GM18873 (cell line): Measurements from ENCODE around the gene HAS3.

ENCODE experiments used
- ATAC-seq: cut with Tn5 transposase; IDR thresholded peaks from one replicate; pipeline ENCODE4 v1.9.1; 2021; ENCODE audit warnings: mild to moderate bottlenecking, moderate library complexity, moderate number of reproducible peaks; ENCODE audit not compliant: unreplicated experiment, low FRiP score

HAS3 gene

DNA sequence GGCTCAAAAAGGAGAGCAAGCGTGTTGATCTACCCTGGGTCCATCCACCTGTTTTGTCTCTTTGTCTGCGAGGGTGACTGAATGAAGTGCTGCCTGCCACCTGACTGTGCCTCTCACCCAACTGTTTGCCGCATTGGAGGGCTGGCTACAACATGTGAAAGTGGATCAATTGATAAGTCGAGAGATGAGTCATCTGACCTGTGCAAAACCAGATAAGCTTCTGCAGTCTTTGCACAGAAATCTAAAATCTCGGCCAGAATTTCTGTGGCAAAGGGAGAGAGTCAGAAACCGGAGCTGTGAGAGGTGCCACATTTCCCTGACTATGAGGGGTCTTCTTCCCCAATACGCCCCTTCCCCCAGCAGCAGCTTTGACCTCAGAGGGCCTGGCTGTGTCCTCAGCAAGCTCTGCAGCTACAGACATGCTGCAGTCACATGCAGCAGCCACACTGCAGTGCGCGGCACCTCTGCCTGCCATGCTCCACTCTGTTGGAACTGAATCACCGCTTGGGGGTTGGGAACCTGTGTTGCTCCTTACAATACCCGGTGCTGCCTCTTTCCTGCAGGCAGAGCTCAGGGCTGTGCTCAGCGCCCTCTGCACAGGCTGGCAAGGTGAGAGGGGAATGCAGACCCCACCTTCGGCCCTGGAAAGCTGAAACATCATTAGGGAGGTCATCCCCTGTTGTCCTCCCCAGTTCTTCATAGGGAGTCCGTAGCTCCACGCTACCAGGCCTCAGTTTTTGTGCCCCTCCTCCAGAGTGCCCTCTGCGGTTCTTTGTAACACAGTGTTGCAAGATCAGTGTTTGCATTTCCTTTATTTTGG lies 16.2 kb upstream of the HAS3 start:
- no peak for ATAC-seq

DNA sequence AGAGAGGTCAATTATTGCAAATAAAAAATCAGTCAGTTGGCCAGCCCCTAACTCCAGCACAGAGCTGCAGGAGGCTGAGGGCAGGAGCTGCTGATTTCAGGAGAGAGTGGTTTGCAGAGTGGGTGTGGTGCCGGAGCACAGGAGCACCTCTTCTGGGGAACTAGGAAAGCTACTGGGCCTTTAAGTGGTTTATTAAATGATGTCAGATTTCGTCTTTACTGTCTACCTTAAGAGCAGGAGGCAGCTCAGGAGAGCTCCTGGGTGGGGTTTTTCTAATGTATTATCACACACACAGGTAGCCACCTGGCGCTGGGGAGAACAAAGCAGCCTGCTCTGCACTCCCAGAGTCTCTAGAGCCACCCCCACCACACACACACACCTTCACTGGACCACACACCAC lies 11.5 kb upstream of the HAS3 start:
- ATAC-seq: no peak

DNA sequence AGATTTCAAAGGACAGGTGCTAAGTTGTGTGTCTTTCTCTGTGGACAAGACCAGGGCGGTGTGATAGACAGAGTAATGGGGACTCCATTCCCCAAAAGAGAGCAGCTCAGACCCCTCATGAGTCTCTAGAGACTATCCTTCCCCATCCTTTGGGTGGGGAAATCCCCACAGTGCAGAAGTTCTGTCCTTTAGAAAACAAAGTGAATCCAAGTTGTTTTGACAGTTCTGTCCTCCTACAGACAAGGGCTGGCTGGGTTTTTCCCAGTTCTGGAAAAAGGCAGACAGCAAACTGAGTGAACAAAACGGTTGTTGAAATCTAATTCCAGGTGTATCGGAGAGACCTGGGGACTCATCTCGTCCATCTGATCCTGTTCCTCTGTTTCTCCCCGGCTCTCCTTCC lies 11.0 kb upstream of the HAS3 start:
- no peak for ATAC-seq

DNA sequence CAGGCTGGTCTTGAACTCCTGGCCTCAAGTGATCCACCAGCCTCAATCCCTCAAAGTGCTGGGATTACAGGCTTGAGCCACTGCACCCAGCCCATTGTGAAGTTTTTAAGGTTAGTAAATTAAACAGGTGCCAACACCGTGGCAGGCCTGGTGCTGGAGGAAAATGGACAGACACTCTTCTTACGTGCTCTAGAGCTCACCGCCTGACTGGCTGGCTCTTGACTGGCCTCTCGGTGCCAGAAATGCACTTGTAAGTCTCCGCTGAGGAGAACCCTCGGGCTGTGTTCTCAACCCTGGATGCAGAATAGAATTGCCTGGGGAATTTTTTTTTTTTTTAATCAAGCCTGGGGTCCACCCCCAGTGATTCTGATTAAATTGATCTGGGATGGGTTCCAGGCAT lies 10.3 kb upstream of the HAS3 start:
- no peak for ATAC-seq

DNA sequence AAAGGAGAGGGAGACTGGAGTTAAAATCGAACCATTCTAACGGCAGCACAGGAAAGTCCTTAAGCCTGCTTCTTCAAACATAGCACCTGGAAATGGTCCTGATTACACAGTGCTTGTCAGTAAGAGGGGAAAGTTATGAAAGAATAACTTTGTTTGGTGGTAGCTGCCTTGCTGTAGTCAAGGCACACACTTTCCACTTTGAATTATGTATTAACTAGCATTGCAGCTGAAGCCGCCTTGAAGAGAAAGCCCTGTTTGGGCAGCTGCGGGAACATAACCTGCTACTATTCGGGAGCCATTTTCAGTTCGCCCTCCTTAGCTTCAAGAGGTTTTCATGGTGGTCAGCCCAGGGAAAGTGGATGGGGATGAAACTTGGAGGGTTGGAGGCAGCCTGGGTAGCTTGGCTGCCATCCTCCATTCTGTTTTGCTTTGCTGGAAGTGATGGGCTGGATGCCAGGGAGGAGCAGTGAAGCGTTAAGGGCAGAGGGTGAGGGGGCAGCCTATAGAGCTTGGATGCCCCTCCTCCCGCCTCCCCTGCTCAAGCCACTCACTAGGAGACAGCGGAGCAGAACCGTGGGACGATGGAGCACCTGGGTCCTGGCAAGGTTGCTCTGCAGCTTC lies 5.3 kb upstream of the HAS3 start:
- no peak for ATAC-seq

DNA sequence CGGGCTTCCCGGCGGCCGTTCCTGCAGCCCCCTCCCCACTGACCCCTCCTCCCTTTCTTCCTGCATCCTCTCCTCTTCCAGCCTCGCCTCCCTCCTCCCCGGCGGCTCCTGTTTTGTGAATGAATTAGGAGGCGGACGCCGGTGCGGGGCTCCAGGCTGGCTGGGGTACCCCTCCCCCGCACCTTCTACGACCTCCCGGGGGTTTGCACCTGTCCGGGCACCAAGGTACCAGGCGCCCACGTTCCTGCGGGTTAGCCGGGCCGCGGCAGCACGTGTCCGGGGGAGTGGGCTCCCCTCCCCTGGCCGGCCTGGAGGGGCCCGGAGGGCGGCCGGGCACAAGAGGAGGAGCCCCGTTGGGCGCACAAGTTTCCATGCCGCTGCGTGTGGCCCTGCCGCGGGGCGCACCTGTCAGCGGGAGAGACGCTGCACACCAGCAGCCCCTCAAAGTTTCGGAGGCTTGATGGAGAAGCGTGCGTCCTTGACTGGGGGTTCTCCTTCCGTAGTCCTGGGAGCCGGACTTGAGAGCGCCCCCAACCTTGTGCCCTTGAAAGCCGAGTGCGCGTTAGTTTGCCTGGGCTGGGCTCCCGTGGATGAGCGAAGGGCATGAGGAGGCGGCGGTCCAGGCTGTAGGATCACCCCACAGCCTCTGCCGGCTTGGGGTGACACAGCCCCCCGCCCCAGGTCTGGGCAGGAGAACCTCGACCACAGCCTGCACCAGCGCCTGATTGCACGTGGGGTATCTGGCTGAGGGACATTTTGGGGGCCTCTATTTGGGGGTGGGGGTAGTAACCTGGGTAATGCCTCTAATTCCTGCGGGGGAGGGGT lies 1.2 kb downstream of the HAS3 start:
- ATAC-seq: no peak

DNA sequence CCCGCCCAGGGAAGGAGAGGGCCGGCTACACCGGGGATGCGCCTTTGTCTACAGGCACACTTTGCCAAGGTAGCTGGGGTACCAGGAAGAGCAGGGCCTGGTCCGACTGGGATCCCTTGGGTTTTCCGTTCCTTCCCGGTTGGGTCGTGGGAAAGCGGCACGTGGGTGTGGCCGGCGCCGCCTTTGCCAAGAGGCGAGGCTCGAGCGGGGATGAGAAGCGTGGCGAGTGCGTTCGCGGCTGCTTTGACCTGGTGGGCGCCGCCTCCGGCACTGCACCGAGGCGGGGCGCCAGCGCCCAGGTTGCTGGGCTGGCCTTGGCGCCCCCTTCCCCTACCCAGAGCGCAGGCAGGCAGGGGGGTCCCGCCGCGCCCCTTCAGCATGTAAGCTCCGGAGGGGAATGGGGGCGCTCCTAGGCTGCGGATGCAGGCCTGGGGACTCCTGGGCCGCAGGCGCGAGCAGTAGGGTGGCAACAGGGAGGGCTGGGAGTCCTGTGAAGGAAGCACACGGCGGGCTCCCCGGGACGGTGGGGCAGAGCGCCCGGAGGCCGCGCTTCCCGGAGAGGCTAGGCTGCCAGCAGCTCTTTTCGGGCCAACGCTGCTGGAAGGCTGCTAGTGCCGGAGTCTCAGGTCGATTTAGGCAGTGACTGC lies 2.0 kb downstream of the HAS3 start:
- no peak for ATAC-seq

DNA sequence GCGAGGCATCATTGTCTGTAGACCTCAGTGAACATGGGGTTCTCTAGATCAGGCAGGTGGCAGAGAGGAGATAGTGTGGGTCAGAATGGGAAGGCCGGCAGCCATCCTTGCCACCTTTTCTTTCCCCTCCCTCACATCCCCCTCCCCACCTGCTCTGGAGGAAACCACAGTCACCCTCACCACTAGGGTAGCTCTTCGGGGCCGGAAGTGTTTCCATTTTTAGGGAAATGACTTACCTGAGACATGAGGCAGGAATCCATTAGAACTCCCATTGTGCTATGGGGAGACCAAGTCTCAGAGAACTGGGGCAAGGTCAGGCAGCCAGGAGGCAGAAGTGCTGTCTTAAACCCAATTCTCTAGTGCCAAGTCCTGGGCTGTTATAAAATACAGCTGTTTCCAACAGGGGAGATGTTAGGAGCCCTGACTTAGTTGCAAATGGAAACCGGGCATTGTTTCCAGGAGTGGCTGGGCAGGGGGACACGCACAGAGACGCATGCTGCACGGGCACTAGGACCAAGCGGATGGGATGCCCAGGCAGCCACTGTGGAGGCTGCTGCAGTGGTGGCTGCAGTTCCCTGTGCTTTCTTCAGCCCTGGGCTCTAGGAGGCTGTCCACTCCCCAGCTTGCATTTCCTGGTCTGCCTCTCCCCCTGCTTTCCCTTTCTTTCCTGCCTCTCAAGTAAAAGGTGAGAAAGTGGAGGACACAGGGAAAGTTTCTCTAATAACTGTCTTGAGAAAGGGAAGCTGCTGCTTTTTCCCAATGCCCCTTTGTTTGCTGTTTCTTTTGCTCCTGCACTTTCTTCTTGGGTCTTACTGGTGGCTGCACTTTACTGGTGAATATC lies 2.8 kb downstream of the HAS3 start:
- no peak for ATAC-seq

DNA sequence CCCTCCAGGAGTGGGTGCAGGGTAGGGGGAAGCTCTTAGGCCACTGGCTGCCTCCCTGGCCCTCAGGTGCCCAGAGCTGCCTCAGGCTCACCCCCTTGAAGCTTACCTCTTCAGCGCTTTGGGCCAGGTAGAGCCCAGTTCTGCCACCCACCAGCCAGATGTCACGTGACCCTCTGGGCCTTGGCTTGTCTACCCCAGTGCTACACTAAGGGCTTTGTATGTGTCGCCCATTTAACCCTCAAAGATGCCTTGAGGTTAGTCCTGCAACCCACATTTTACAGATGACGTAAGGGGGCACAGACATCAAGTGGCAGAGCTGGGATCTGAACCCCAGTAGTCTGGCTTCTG lies 3.4 kb downstream of the HAS3 start:
- no peak for ATAC-seq

DNA sequence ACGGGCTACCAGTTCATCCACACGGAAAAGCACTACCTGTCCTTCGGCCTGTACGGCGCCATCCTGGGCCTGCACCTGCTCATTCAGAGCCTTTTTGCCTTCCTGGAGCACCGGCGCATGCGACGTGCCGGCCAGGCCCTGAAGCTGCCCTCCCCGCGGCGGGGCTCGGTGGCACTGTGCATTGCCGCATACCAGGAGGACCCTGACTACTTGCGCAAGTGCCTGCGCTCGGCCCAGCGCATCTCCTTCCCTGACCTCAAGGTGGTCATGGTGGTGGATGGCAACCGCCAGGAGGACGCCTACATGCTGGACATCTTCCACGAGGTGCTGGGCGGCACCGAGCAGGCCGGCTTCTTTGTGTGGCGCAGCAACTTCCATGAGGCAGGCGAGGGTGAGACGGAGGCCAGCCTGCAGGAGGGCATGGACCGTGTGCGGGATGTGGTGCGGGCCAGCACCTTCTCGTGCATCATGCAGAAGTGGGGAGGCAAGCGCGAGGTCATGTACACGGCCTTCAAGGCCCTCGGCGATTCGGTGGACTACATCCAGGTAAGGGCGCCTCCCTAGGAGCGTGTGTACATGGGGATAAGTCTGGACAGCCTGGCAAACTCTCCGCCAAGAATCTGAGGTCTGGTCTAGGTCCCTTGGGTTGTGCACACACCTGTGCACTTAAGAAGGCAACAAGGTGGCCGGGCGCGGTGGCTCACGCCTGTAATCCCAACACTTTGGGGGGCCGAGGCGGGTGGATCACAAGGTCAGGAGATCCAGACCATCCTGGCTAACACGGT lies 4.2 kb downstream of the HAS3 start:
- no peak for ATAC-seq

DNA sequence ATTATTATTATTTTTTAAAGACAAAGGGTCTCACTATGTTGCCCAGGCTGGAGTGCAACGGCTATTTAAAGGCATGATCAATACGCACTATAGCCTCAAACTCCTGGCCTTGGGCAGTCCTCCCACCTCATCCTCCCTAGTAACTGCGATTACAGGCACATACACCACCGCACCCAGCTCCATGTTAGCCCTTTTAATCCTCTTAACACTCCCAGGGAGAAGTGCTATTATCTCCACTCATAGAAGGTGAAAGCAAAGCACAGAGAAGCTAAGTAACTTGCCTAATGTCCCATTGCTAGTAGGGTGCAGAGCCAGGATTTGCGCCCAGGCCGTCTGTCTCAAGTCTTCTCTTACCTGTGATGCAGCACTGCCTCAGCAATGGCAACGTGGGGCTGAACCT lies 5.0 kb downstream of the HAS3 start:
- no peak for ATAC-seq

DNA sequence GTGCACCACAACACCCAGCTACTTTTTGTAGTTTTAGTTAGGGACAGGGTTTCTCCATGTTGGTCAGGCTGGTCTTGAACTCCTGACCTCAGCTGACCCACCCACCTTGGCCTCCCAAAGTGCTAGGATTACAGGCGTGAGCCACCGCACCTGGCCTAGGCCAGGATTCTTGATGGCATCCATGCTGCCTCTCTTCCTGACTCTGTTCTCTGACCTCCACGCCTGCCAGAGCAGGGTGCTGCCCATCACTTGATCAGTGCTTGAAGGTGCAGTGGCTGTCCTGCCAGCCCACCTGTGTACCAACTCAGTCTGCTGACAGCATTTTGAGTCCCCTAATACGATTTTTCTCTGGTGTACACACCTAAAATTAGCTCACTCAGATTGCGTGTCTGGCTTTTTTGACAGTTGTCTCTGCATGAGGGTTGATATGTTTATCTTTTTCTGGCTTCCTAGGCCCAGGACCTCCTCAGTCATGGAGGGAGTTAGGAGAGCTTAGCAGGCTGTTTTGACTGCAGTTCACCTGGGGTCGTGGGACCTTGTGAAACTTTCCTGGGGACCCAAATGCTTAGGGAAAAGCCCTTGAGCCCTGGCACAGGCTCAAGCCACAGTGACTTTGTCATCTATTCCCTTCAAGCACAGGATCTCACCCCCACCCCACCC lies 5.9 kb downstream of the HAS3 start:
- no peak for ATAC-seq

DNA sequence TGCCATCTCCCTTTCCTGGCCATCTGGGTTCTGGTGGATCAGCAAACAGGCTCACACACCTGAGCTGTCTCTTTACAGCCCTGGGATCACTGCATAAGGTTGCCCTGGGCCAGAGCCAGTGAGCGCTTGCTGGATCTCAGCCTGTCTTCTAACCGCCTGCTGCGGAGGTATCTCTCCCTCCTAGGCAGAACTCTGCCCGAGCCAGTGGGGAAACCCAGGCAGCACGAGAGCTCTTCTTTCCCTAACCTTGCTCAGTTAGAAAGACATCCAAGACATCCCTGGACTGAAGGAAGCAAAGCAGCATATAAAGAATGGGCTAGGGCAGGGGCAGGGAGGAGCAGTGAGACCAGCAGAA lies 6.4 kb downstream of the HAS3 start:
- no peak for ATAC-seq

DNA sequence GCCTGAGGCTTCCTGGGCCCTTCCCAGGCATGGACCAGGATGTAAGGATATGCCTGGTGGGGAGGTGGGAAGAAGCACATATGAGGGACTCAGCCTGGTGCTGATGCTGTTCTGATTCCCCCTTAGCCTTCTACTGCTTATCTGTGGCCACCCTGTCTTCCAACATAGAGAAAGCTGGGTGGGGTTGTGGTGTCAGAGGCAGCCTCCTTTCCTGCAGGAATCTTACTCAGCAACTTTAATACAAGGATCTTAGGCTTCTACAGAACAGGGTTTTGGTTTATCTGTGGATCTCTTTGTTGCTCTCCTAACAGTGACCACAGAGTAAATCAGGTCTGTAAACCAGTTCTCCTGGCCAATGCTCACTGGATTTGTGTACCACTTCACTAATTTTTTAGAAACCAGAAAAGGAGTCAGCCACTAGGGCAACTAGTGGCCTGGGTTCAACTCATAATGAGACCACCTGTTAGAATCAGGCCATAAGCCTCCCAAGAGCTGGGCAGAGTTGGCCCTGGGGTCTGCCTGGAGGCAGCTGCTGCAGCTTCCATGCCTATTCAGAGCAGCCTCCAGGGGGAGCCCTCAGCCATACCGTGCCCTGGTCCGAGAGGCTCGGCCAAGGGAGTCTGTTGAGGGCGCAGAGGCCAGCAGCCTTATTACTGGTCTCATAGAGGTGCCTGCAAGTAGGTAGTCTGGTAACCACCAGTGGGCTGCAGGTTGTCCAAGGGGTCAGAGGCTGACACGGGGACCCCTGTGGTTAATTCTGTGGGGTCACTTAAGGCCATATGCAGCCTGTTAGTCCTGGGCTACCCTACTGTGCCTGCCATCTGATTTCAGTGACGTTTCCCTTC lies 7.1 kb downstream of the HAS3 start:
- ATAC-seq: no peak

DNA sequence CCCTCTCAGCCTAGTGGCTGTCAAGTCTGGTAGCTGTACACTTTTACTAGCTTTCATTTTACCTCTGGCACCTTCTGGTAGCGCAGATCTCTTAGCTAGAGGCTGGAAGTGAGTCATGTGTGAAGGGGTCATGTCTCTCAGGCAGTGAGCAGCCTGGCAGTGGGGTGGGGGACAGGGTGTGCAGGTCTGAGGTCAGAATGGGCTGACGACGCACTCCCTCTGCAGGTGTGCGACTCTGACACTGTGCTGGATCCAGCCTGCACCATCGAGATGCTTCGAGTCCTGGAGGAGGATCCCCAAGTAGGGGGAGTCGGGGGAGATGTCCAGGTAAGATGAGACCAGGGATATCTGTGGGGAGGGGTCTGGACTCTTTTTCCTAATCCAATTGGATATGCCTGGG lies 7.8 kb downstream of the HAS3 start:
- no peak for ATAC-seq

DNA sequence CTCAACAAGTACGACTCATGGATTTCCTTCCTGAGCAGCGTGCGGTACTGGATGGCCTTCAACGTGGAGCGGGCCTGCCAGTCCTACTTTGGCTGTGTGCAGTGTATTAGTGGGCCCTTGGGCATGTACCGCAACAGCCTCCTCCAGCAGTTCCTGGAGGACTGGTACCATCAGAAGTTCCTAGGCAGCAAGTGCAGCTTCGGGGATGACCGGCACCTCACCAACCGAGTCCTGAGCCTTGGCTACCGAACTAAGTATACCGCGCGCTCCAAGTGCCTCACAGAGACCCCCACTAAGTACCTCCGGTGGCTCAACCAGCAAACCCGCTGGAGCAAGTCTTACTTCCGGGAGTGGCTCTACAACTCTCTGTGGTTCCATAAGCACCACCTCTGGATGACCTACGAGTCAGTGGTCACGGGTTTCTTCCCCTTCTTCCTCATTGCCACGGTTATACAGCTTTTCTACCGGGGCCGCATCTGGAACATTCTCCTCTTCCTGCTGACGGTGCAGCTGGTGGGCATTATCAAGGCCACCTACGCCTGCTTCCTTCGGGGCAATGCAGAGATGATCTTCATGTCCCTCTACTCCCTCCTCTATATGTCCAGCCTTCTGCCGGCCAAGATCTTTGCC lies 9.0 kb downstream of the HAS3 start:
- no peak for ATAC-seq

DNA sequence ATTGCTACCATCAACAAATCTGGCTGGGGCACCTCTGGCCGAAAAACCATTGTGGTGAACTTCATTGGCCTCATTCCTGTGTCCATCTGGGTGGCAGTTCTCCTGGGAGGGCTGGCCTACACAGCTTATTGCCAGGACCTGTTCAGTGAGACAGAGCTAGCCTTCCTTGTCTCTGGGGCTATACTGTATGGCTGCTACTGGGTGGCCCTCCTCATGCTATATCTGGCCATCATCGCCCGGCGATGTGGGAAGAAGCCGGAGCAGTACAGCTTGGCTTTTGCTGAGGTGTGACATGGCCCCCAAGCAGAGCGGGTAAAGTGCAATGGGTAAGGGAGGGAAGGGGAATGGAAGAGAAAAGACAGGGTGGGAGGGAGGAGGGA lies 9.5 kb downstream of the HAS3 start:
- no peak for ATAC-seq

DNA sequence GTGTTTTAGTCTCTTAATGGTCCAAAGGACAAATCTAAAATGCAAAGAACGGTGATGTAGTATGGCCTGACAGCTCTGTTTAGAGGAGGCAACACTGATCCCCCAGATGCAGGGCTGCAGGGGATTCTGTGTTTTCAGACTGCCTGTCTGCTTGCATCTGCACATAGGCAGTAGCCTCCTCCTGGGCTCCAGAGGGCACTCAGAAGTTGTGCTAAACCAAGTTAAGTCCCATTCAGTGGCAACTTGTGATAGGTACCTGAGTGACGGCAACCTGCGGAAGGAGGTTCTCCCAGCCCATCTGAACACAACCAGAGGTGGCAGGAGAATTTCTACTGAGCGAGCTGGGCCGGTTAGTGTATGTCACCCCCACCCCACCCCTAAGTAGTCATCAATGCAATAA lies 9.9 kb downstream of the HAS3 start:
- no peak for ATAC-seq
